Brain microvascular endothelial cell (primary cell): ENCODE measurements around the gene TEN1.

Experiments used
- DNase-seq: peaks from one replicate; pipeline ENCODE4 v3.0.0-alpha.2; 2020
- H3K27ac ChIP-seq: fragments of 250-450 bp; sonication (Bioruptor Pico); 2 replicates; pipeline ENCODE4 v1.5.1; 2020; ENCODE audit warnings: mild to moderate bottlenecking, moderate library complexity
- H3K27me3 ChIP-seq: fragments of 250-450 bp; sonication (Bioruptor Pico); replicated peaks from 2 replicates; pipeline ENCODE4 v1.5.1; 2020; ENCODE audit warnings: mild to moderate bottlenecking
- H3K36me3 ChIP-seq: fragments of 250-450 bp; sonication (Bioruptor Pico); replicated peaks from 2 replicates; pipeline ENCODE4 v1.5.1; 2020; ENCODE audit warnings: mild to moderate bottlenecking
- H3K4me3 ChIP-seq: 2 replicates; pipeline ENCODE4 v1.5.1; 2011; ENCODE audit warnings: low read depth, mild to moderate bottlenecking, control low read depth, low read length, moderate library complexity
- CTCF ChIP-seq: IDR thresholded peaks from 2 replicates; pipeline ENCODE4 v1.5.1; 2011; ENCODE audit warnings: low read depth, mild to moderate bottlenecking, moderate library complexity, low read length, control low read depth, inconsistent platforms; ENCODE audit errors: missing control alignments
- in situ Hi-C: cut with HindIII; loops from 2 replicates; pipeline ENCODE4 v1.10.0; 2017; ENCODE audit warnings: low sequenced_read_pairs, low pct_ligation_motif_present

Gene TEN1

GRCh38 chr17:75940727-75941441 is 38.2 kb upstream of the TEN1 start, which contains the start of gene FBF1:
Gene FBF1, minus strand, starts transcription at chr17:75941042. Its CDS starts 2,893 bp downstream, at chr17:75938149.
- in situ Hi-C loops = no loop called here
- peak within 1 kb of the TSS; percentile 80 for H3K4me3 ChIP-seq
- peak; percentile 5 for TF ChIP-seq CTCF
- peaks cover 2% of the 10 kb centered on the region for H3K36me3 ChIP-seq
- peak; percentile 89 for DNase-seq
- no peaks in the 10 kb centered on the region for H3K27me3 ChIP-seq
- peak within 1 kb of the TSS; percentile 46 for H3K27ac ChIP-seq

DNA sequence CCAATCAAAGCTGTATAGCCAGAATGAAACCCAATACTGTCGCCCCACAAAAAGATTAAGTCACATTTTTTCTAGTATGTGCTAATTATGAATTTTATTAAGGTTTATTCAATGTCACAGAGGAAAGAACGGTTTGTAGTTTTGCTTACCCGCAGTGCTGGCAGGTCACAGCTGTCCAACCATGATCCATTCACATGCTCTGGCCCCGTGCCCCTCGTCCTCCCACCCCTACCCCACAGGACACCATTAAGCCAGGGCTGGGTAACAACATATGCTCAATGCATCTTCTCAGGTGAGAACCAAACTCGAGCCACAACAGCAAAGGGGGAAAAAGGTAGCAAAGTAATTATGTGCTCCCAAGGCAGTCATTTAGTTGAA is 37.6 kb upstream of the TEN1 start:
- no peak for TF ChIP-seq CTCF
- no peak overlapping the region for H3K27ac ChIP-seq

DNA sequence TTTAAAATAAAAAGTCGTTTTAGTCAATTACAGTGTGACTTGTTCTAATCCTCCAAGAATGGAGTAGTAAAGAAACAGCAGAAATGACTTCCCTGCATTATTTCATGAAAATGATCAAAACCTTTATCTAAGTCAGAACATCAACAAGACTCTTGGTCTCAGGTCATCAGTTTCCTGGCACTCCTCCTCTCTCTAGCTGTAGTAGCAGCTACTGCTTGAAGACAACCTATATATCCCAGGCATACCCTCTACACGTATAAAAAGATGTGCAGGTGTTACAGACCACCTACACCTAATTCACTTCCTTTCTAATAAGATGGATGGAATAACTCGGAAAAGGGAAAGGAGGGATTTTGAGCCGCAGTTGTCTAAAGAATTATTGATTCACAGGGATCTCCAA is 36.6 kb upstream of the TEN1 start:
- no peak for DNase-seq
- peaks cover 14% of the 10 kb centered on the region for H3K36me3 ChIP-seq
- H3K4me3 ChIP-seq = no peak overlapping the region
- in situ Hi-C loops = no loop called here
- H3K27ac ChIP-seq = no peak overlapping the region
- TF ChIP-seq CTCF = no peak
- no peaks in the 10 kb centered on the region for H3K27me3 ChIP-seq

More for the DNA sequence above, 37.6 kb upstream of the TEN1 start:
- Histone ChIP-seq H3K4me3 (peak overlapping the region; percentile 80), H3K27me3 (no peaks in the 10 kb centered on the region), H3K36me3 (peaks cover 7% of the 10 kb centered on the region)
- in situ Hi-C loops = no loop called here
- no peak for DNase-seq

DNA sequence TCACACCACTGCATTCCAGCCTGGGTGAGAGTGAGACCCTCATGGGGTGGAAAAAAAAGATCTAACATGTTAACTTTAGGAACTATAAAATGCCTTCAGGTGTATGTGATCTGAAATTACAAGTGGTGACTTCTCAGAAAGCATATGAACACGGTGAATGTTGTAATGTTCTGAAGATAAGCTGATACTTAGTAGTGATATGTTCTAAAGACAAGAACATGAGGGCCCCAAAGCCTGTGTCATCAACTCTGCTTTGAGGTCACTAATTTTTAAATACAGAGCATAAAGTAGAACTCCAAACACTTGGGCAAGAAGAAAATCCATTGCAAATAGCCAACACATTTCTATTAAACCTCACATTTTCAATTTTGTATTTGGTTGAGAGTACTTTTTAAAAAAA is 35.5 kb upstream of the TEN1 start:
- H3K4me3 ChIP-seq = no peak overlapping the region
- H3K27ac ChIP-seq = no peak overlapping the region
- no peaks in the 10 kb centered on the region for H3K27me3 ChIP-seq
- no peak for TF ChIP-seq CTCF
- in situ Hi-C loops = no loop called here
- peaks cover 21% of the 10 kb centered on the region for H3K36me3 ChIP-seq
- no peak for DNase-seq

- no peaks in the 10 kb centered on the region for H3K27me3 ChIP-seq
- H3K4me3 ChIP-seq = no peak overlapping the region
- no peak overlapping the region for H3K27ac ChIP-seq
- in situ Hi-C loops = no loop called here
- no peak for TF ChIP-seq CTCF
- H3K36me3 ChIP-seq = peaks cover 35% of the 10 kb centered on the region
- DNase-seq = no peak
Observed at GRCh38 chr17:75945211-75945610, 33.8 kb upstream of the TEN1 start.

GRCh38 chr17:75950421-75950820 is 28.6 kb upstream of the TEN1 start:
- no peak for TF ChIP-seq CTCF
- Histone ChIP-seq H3K27me3 (no peaks in the 10 kb centered on the region), H3K36me3 (peaks cover 68% of the 10 kb centered on the region), H3K27ac (no peak overlapping the region), H3K4me3 (no peak overlapping the region)
- DNase-seq = no peak
- in situ Hi-C loops = no loop called here
